GM21529 (cell line): ENCODE results near the gene CXCL10.

ENCODE experiments used
- ATAC-seq: cut with Tn5 transposase; IDR thresholded peaks from one replicate; pipeline ENCODE4 v1.9.1; 2021; ENCODE audit not compliant: unreplicated experiment

Gene CXCL10

DNA sequence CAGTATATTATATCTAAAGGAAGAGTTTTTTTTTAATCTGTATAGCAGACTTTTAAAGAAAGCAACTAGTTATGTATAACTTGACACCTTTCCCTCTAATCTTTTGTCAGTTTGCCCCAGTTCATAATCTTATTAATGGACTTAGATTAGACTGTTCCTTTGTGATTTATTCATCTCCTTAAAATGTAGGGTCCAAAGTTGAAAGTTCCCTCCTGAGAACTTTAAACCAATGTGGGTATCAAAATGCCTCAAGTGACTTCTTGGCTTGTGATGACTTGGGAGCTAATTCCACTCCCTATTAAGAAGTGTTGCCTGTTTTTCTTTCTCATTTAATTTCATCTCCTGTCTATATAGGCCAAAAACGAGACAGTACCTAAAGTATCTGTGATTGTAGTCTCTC is 26.2 kb downstream of the CXCL10 start:
- ATAC-seq, result no peak

DNA sequence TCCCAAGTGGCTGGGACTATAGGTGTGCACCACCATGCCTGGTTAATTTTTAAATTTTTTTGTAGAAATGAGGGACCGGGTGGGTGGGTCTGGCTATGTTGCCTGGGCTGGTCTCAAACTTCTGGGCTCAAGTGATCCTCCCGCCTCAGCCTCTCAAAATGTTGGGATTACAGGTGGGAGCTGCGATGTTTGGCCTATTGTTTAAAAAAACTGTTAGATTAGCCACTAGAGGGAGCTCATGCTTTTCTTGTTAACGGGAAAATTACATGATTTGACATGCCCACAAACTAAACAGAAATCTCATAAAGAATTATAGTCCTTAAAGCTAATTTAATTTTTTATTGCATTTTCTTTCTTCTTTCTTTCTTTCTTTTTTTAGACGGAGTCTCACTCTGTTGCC is 27.6 kb downstream of the CXCL10 start:
- ATAC-seq, result no peak

DNA sequence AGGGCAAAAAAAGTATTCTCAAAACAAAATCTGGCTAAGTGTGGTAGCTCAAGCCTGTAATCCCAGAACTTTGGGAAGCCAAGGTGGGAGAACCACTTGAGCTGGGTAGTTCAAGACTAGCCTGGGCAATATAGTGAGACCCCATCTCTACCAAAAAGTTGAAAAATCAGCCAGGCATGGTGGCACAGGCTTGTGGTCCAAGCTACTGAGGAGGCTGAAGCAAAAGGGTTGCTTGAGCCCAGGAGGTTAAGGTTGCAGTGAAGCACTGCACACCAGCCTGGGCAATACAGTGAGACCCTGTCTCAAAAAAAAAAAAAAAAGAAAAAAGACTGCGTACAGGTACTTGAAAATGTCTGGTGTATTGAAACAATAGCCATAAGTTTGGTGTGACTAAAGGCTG is 30.8 kb downstream of the CXCL10 start:
- no peak for ATAC-seq

DNA sequence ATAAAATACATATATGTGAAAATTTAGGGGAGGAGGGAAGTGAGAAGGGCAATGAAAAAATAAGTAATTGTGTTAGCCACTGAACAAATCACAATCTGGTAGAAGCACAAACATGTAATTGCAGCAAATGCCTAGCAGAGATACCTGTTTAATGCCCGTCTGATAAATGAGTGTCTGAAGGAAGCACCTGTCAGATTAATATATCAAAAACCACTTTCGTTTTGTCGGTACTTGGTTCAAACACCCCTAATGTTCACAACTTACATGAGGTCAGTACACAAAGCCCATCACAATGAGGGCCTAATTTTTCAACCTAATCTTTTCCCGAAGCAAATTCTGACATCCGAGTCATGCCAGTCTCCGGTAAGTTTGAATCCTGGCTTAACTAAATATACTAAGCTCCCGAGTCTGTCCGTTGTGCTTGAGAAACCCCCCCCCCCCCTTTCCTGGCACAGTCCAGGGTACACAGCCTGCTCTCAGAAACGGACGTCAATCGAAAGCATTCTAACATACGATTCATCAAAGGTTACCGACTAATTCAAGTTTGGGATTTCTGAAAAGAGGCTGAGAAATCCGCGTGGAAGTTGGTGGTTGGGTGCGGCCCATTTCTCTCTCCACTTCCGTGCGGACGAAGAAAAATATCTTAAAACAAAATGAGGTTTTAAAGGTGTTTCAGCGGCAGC is 33.3 kb downstream of the CXCL10 start:
- ATAC-seq, result no peak

- ATAC-seq, result no peak
These were observed 38.2 kb downstream of the CXCL10 start for GRCh38 chr4:75985116-75985515.

DNA sequence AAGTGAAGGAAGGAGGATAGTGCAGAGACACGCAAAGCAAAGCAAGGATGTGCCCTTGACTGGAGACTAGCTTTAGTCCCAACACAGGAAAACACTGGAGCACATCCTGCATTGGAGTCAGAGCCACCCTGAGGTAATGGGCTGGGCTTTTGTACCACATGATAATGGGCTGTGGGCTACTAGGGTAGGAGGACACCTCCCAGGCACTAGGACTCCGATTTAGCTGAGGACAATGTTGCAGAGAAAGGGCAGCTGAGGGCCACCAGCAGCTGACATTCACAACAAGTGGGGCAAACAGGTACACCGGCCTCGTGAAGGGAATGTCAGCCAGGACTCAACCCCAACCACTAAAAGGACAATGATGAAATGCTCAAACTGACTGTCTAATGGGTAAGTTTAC is 42.7 kb downstream of the CXCL10 start:
- no peak for ATAC-seq

- no peak for ATAC-seq
These were observed 47.1 kb downstream of the CXCL10 start for GRCh38 chr4:75976177-75976576.

DNA sequence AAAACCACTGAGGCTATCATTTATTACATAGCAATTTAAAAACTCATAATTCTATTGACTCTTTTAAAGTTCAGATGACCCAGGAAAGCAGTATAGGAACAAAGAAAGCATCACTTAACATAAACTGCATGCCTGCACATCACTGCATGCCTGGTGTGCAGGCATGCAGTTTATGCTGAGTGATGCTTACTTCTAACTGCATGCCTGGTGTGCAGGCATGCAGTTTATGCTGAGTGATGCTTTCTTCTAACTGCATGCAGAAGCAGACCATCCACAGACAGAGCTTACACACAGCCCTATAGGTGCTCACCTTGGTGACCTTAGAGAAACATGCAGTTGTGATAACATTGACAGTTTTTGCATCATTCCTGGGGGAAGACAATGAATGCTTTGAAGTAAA is 49.5 kb downstream of the CXCL10 start:
- ATAC-seq, result no peak
